Psoas muscle (tissue), 8 donors: ENCODE measurements around the gene GABRB1. TPM values are rescaled to one million over a fixed set of nuclear protein-coding genes. Genes with fewer than 3 reads are reported as not detected.

ENCODE experiments used
- ATAC-seq, 4 donors: fragments of 200-7000 bp; cut with Tn5 transposase; one replicate each; pipeline ENCODE4 v1.9.1; 2020; ENCODE audit warnings: moderate library complexity in 3 of 4, mild to moderate bottlenecking in 2 of 4
- DNase-seq, 2 donors: peaks; one replicate each; pipeline ENCODE4 v3.0.0-alpha.2; 2020
- H3K27ac ChIP-seq: fragments of 200-600 bp; one replicate; pipeline ENCODE4 v1.8.0; 2022
- H3K27me3 ChIP-seq, 3 donors: fragments of 200-600 bp in 1 of 3; one replicate each; pipeline versions ENCODE4 v1.6.1 to v1.8.0; 2013 to 2022; ENCODE audit warnings: low read length in 2 of 3, mild to moderate bottlenecking in 2 of 3, moderate library complexity in 1 of 3; ENCODE audit not compliant: insufficient read depth in 3 of 3
- H3K36me3 ChIP-seq, 2 donors: fragments of 200-600 bp in 1 of 2; one replicate each; pipeline versions ENCODE4 v1.6.1 to v1.8.0; 2013 to 2022; ENCODE audit warnings: low read depth in 1 of 2, mild to moderate bottlenecking in 1 of 2, moderate library complexity in 1 of 2; ENCODE audit not compliant: insufficient read depth in 1 of 2
- H3K4me1 ChIP-seq: fragments of 200-600 bp; one replicate; pipeline ENCODE4 v1.8.0; 2022
- H3K4me3 ChIP-seq: fragments of 200-600 bp; one replicate; pipeline ENCODE4 v1.8.0; 2022; ENCODE audit warnings: mild to moderate bottlenecking
- H3K9me3 ChIP-seq: fragments of 200-600 bp; one replicate; pipeline ENCODE4 v1.8.0; 2022
- CTCF ChIP-seq: fragments of 200-600 bp; IDR thresholded peaks from one replicate; pipeline ENCODE4 v1.8.0; 2022; ENCODE audit warnings: antibody characterized with exemption
- WGBS, 3 donors: extraction: QIAGEN DNeasy Blood & Tissue Kit; methylation state at CpG; one replicate each; pipeline versions ENCODE4 v1.1.6 to v1.1.7; 2013; 5-methylcytosine and 5-hydroxymethylcytosine counted together
- intact Hi-C, 2 donors: fragments of 100-400 bp; cut with DNase I; formaldehyde crosslinking; loops; one replicate each; pipeline versions ENCODE4 v1.11.0 to v1.14.2; 2022
- polyA plus RNA-seq, 3 donors: library from polyadenylated mRNA; stranded (reverse); fragments of 200-250 nt; gene quantifications; one replicate each; pipeline ENCODE4 v1.2.3, GENCODE V29; 2013
- total RNA-seq, 4 donors: library from RNA; stranded (reverse); fragmentation: NEBNext Ultra II Directional in 2 of 4; extraction: Animal tissue kit (Norgen Biotek cat#: 25700) in 2 of 4; gene quantifications; one replicate each; pipeline versions ENCODE4 v1.2.1 to v1.2.4, GENCODE V29; 2021 to 2023
- donor health status: healthy with polysubstance abuse.
- donor health status: DM: no; HTN: no; CAD: no; lungs with moderate emphysema.
- donor health status: Bipolar disorder and iron deficiency.
- donor health status: healthy.
- donor health status: DM: yes; HTN: yes; CAD: no.
- donor health status: DM: no; HTN: no; CAD: no.
- donor health status: DM: no; HTN: no; CAD: no.
- donor health status: DM: yes; HTN: yes; CAD: no.

GABRB1 gene
- total and polyA plus RNA-seq, 7 donors, result not detected

GRCh38 chr4:47469951-47470350, 438.6 kb downstream of the GABRB1 start:
- Histone ChIP-seq H3K9me3 (no peaks in the 10 kb centered on the region), H3K36me3 (no peaks in the 10 kb centered on the region), H3K4me3 (no peak overlapping the region), H3K27ac (no peak overlapping the region), H3K4me1 (no peaks in the 10 kb centered on the region), H3K27me3 (no peaks in the 10 kb centered on the region)
- ATAC-seq, result no peak
- DNase-seq, result no peak
- intact Hi-C loops, result no loop called here
- 86 to 91% (median 87%) methylated on average over 3 of the region's 3 CpGs for WGBS, 3 donors
- TF ChIP-seq CTCF, result no peak

GRCh38 chr4:47471064-47471463, 439.7 kb downstream of the GABRB1 start:
- H3K4me3 ChIP-seq, result no peak overlapping the region
- 49 to 55% (median 54%) methylated on average over 4 of the region's 4 CpGs for WGBS, 3 donors
- no peaks in the 10 kb centered on the region for H3K4me1 ChIP-seq
- TF ChIP-seq CTCF, result no peak
- intact Hi-C loops, result no loop called here
- H3K9me3 ChIP-seq, result no peaks in the 10 kb centered on the region
- H3K27me3 ChIP-seq, result no peaks in the 10 kb centered on the region
- no peaks in the 10 kb centered on the region for H3K36me3 ChIP-seq
- H3K27ac ChIP-seq, result no peak overlapping the region
- DNase-seq (no peak), ATAC-seq (no peak)

GRCh38 chr4:47471591-47471990, 440.2 kb downstream of the GABRB1 start:
- Histone ChIP-seq H3K27me3 (no peaks in the 10 kb centered on the region), H3K27ac (no peak overlapping the region), H3K4me3 (no peak overlapping the region), H3K4me1 (no peaks in the 10 kb centered on the region), H3K36me3 (no peaks in the 10 kb centered on the region), H3K9me3 (no peaks in the 10 kb centered on the region)
- no peak for TF ChIP-seq CTCF
- 81 to 84% (median 84%) methylated on average over 2 of the region's 2 CpGs for WGBS, 3 donors
- no peak for DNase-seq
- intact Hi-C loops, result no loop called here
- ATAC-seq, result no peak

GRCh38 chr4:47473141-47473750, 441.9 kb downstream of the GABRB1 start:
- Histone ChIP-seq H3K27ac (no peak overlapping the region), H3K36me3 (no peaks in the 10 kb centered on the region), H3K27me3 (no peaks in the 10 kb centered on the region), H3K4me1 (no peaks in the 10 kb centered on the region), H3K9me3 (no peaks in the 10 kb centered on the region), H3K4me3 (no peak overlapping the region)
- no peak for TF ChIP-seq CTCF
- DNase-seq, result no peak
- no peak for ATAC-seq
- intact Hi-C loops, result no loop called here
- WGBS, 3 donors, result 91 to 96% (median 95%) methylated on average over 3 of the region's 3 CpGs

- ATAC-seq (no peak), DNase-seq (no peak)
- Histone ChIP-seq H3K27ac (no peak overlapping the region), H3K27me3 (no peaks in the 10 kb centered on the region), H3K4me3 (no peak overlapping the region), H3K9me3 (no peaks in the 10 kb centered on the region), H3K4me1 (no peaks in the 10 kb centered on the region), H3K36me3 (no peaks in the 10 kb centered on the region)
- no peak for TF ChIP-seq CTCF
- 73 to 78% (median 77%) methylated on average over 4 of the region's 4 CpGs for WGBS, 3 donors
- intact Hi-C loops, result no loop called here
Observed at GRCh38 chr4:47474799-47475198, 443.4 kb downstream of the GABRB1 start.
